AG10803 (cell line): Measurements from ENCODE around the gene PTPN6.

Experiments
- DNase-seq: peaks from one replicate; pipeline ENCODE4 v3.0.0; 2010; ENCODE audit warnings: low read depth
- H3K4me3 ChIP-seq: 2 replicates; pipeline ENCODE4 v1.5.1; 2011; ENCODE audit warnings: mild to moderate bottlenecking, low read length, control low read depth
- CTCF ChIP-seq: conservative IDR thresholded peaks from 2 replicates; pipeline ENCODE4 v1.5.1; 2011; ENCODE audit warnings: mild to moderate bottlenecking, low read length, control low read depth, inconsistent platforms

The PTPN6 gene

GRCh38 chr12:7009512-7009911 lies 58.4 kb downstream of the PTPN6 start:
- no peak for DNase-seq
- H3K4me3 ChIP-seq = no peak overlapping the region
- TF ChIP-seq CTCF = no peak
